Progenitor cell of endocrine pancreas (in vitro differentiated cells): ENCODE results near the gene WBP2. TPM values are rescaled to one million over a fixed set of nuclear protein-coding genes. Genes with fewer than 3 reads are reported as not detected.

Experiments
- DNase-seq: peaks from one replicate; pipeline ENCODE4 v3.0.0; 2021; ENCODE audit warnings: low spot score; ENCODE audit not compliant: unreplicated experiment
- H3K27ac Mint-ChIP-seq: 2 replicates; pipeline ENCODE4 v1.8.0; 2021; ENCODE audit warnings: mild to moderate bottlenecking, moderate library complexity, mixed read lengths
- H3K27me3 Mint-ChIP-seq: 2 replicates; pipeline ENCODE4 v1.8.0; 2021; ENCODE audit warnings: mixed read lengths
- H3K36me3 Mint-ChIP-seq: 2 replicates; pipeline ENCODE4 v1.8.0; 2022; ENCODE audit warnings: mixed read lengths; ENCODE audit not compliant: insufficient read depth
- H3K4me1 Mint-ChIP-seq: 2 replicates; pipeline ENCODE4 v1.8.0; 2021; ENCODE audit warnings: low read depth, mixed read lengths
- H3K4me3 Mint-ChIP-seq: 2 replicates; pipeline ENCODE4 v1.8.0; 2021; ENCODE audit warnings: low read depth, mild to moderate bottlenecking, moderate library complexity, mixed read lengths
- H3K9me3 Mint-ChIP-seq: 2 replicates; pipeline ENCODE4 v1.8.0; 2021; ENCODE audit warnings: low read depth, mixed read lengths
- CTCF ChIP-seq: fragments of 200-600 bp; sonication (generic); IDR thresholded peaks from one replicate; pipeline ENCODE4 v1.5.0; 2021; ENCODE audit warnings: antibody characterized with exemption, mild to moderate bottlenecking; ENCODE audit not compliant: unreplicated experiment
- total RNA-seq: library from RNA; stranded (reverse); gene quantifications from 2 replicates; pipeline ENCODE4 v1.2.1, GENCODE V29; 2021

Gene WBP2
- total RNA-seq, 1 donor from 2014 or later, result 47.9 TPM

GRCh38 chr17:75825149-75825552, 30.0 kb downstream of the WBP2 start:
- H3K36me3 Mint-ChIP-seq, result peaks cover 8% of the 10 kb centered on the region
- no peaks in the 10 kb centered on the region for H3K27me3 Mint-ChIP-seq
- H3K9me3 Mint-ChIP-seq, result no peaks in the 10 kb centered on the region
- H3K4me1 Mint-ChIP-seq, result no peaks in the 10 kb centered on the region
- no peak for TF ChIP-seq CTCF
- no peak for DNase-seq
- peak overlapping the region; percentile 5 for H3K27ac Mint-ChIP-seq
- H3K4me3 Mint-ChIP-seq, result no peak overlapping the region

- TF ChIP-seq CTCF, result no peak
- H3K27me3 Mint-ChIP-seq, result no peaks in the 10 kb centered on the region
- H3K4me3 Mint-ChIP-seq, result no peak overlapping the region
- H3K36me3 Mint-ChIP-seq, result peaks cover 10% of the 10 kb centered on the region
- no peak for DNase-seq
- H3K4me1 Mint-ChIP-seq, result no peaks in the 10 kb centered on the region
- no peak overlapping the region for H3K27ac Mint-ChIP-seq
- no peaks in the 10 kb centered on the region for H3K9me3 Mint-ChIP-seq
Observed at GRCh38 chr17:75824666-75825065, 30.5 kb downstream of the WBP2 start.

- Mint-ChIP-seq H3K9me3 (no peaks in the 10 kb centered on the region), H3K4me3 (no peak overlapping the region), H3K27me3 (no peaks in the 10 kb centered on the region), H3K27ac (no peak overlapping the region), H3K36me3 (peaks cover 14% of the 10 kb centered on the region), H3K4me1 (no peaks in the 10 kb centered on the region)
- DNase-seq, result no peak
- no peak for TF ChIP-seq CTCF
Observed at GRCh38 chr17:75824050-75824552, 31.0 kb downstream of the WBP2 start.

- Mint-ChIP-seq H3K27me3 (no peaks in the 10 kb centered on the region), H3K4me1 (no peaks in the 10 kb centered on the region), H3K4me3 (no peak overlapping the region), H3K9me3 (no peaks in the 10 kb centered on the region), H3K36me3 (peaks cover 17% of the 10 kb centered on the region), H3K27ac (no peak overlapping the region)
- TF ChIP-seq CTCF, result no peak
- no peak for DNase-seq
Observed at GRCh38 chr17:75823257-75824041, 31.7 kb downstream of the WBP2 start.

- no peak overlapping the region for H3K27ac Mint-ChIP-seq
- peaks cover 17% of the 10 kb centered on the region for H3K36me3 Mint-ChIP-seq
- DNase-seq, result no peak
- H3K4me1 Mint-ChIP-seq, result no peaks in the 10 kb centered on the region
- H3K9me3 Mint-ChIP-seq, result no peaks in the 10 kb centered on the region
- no peaks in the 10 kb centered on the region for H3K27me3 Mint-ChIP-seq
- H3K4me3 Mint-ChIP-seq, result no peak overlapping the region
- TF ChIP-seq CTCF, result no peak
Observed at GRCh38 chr17:75822800-75823166, 32.4 kb downstream of the WBP2 start.
